ENCODE data around the gene DRC7.

DNA sequence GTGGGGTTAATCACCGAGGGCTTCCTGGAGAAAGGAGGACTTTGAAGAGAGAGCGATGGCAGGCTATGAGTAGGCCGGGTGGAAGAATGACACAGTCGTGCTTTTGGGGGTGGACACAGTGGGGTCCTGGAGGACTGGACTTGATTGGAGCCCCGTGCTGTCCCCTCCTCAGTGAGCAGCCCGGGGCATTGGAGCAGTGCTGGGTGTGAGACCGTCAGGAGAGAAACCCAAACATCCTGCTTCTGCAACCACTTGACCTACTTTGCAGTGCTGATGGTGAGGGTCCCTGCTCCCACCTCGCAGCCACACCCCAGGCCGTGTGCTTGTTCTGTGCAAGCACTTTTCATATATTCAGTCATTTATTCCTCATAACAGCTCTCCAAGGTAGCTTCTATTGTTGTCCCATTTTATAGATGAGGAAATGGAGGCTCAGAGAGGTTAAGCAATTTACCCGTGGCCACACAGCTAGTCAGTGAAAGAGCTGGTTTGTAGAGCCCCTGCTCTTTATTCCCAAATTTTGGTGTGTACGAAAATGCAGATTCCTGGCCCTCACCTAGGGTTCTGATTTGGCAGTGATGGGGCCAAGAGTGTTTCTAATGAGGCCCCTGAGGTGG is 38.2 kb upstream of the DRC7 start:
- no peak for TF ChIP-seq POLR2A (IDR thresholded peaks at IDR 0.05)
- TF ChIP-seq, protein P1, sequence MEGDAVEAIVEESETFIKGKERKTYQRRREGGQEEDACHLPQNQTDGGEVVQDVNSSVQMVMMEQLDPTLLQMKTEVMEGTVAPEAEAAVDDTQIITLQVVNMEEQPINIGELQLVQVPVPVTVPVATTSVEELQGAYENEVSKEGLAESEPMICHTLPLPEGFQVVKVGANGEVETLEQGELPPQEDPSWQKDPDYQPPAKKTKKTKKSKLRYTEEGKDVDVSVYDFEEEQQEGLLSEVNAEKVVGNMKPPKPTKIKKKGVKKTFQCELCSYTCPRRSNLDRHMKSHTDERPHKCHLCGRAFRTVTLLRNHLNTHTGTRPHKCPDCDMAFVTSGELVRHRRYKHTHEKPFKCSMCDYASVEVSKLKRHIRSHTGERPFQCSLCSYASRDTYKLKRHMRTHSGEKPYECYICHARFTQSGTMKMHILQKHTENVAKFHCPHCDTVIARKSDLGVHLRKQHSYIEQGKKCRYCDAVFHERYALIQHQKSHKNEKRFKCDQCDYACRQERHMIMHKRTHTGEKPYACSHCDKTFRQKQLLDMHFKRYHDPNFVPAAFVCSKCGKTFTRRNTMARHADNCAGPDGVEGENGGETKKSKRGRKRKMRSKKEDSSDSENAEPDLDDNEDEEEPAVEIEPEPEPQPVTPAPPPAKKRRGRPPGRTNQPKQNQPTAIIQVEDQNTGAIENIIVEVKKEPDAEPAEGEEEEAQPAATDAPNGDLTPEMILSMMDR (IDR thresholded peaks at IDR 0.05) = no peak

Data from thyroid gland (tissue), 4 donors.